Activated T-helper 1 cell treated with anti-CD3 and anti-CD28 coated beads, Interleukin-12 subunit alpha, Interleukin-12 subunit beta, Interleukin-2, Interleukin-4 antibody, amounts not matched to agents 30 ng/mL and 10 ng/mL and 1 ng/mL, durations not matched to agents 14 hours and 24 hours and 36 hours (primary cell): ENCODE measurements around the gene PRR3. TPM values are rescaled to one million over a fixed set of nuclear protein-coding genes. Genes with fewer than 3 reads are reported as not detected.
"Not testable (repeated sequence)": the region's sequence is repeated elsewhere in the genome, so short reads cannot be mapped to it uniquely, and the experiment has no call there.

Experiments
- DNase-seq: peaks from one replicate; pipeline ENCODE4 v3.0.0; 2021; ENCODE audit warnings: low spot score
- H3K27ac Mint-ChIP-seq: one replicate; pipeline ENCODE4 v1.8.0; 2021; ENCODE audit warnings: mild to moderate bottlenecking, mixed read lengths
- H3K27me3 Mint-ChIP-seq: one replicate; pipeline ENCODE4 v1.8.0; 2022; ENCODE audit warnings: mild to moderate bottlenecking, moderate library complexity, mixed read lengths; ENCODE audit not compliant: insufficient read depth
- H3K36me3 Mint-ChIP-seq: one replicate; pipeline ENCODE4 v1.8.0; 2021; ENCODE audit warnings: low read depth, mixed read lengths
- H3K4me1 Mint-ChIP-seq: one replicate; pipeline ENCODE4 v1.8.0; 2021; ENCODE audit warnings: low read depth, mixed read lengths
- H3K4me3 Mint-ChIP-seq: one replicate; pipeline ENCODE4 v1.8.0; 2021; ENCODE audit warnings: mild to moderate bottlenecking, moderate library complexity, mixed read lengths
- H3K9me3 Mint-ChIP-seq: one replicate; pipeline ENCODE4 v1.8.0; 2021; ENCODE audit warnings: mixed read lengths
- intact Hi-C: fragments of 100-400 bp; cut with micrococcal nuclease; formaldehyde crosslinking; loops from one replicate; pipeline ENCODE4 v1.15.1; 2024
- total RNA-seq: library from RNA; stranded (reverse); gene quantifications from 2 replicates; pipeline ENCODE4 v1.2.3, GENCODE V29; 2022

PRR3 gene, protein sequence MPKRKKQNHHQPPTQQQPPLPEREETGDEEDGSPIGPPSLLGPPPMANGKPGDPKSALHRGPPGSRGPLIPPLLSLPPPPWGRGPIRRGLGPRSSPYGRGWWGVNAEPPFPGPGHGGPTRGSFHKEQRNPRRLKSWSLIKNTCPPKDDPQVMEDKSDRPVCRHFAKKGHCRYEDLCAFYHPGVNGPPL
- 41.6 and 42.1 TPM in 2 replicates for total RNA-seq

DNA sequence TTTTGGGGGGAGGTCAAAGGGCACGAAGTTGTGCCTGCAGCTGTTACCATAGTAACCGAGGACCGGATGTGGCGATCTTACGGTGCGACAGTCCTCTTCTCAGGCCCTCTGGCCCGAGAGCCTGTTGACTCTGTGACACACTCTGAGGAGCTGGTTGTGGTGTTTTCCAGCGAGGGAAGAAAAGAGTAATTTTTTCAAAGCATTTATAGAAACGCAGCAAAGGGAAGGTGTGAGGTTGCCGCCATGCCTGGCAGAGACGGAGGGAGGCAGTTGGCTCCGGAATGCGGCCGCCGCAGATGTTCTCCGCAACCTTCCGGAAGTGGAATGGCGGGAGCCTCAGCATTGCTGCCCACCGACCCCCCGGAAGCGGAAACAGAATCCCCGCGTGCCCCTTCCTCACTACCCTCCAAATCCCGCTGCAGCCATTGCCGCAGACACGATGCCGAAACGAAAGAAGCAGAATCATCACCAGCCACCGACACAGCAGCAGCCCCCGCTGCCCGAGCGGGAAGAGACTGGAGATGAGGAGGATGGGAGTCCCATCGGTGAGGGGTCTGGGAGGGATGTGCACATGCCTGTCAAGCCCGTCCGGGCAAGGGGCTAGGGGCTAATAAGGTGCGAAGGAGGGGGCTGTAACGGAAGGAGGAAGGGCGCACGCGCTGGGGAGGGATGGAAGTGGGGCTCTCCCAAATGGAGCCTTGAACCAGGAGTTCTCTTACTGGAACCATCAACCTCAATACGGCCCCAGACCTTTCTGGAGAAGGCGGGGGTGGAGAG, at the start of gene PRR3:
Gene PRR3, plus strand, starts transcription at position 390 of the 777 bp plus-strand sequence. Its CDS starts 50 bp downstream, at position 440.
- Mint-ChIP-seq H3K27ac (peak within 1 kb of the TSS; percentile 99), H3K4me3 (peak within 1 kb of the TSS; percentile 96), H3K4me1 (peaks cover 36% of the 10 kb centered on the region), H3K27me3 (no peaks in the 10 kb centered on the region), H3K36me3 (peaks cover 39% of the 10 kb centered on the region), H3K9me3 (no peaks in the 10 kb centered on the region)
- peak; percentile 84 for DNase-seq
- intact Hi-C loops, result loop anchor here (1.0 to 5.0 kb wide), 12 partner anchors 14 to 601 kb away; partner anchors contain the start of genes ABCF1, ATAT1, HLA-E and MDC1

DNA sequence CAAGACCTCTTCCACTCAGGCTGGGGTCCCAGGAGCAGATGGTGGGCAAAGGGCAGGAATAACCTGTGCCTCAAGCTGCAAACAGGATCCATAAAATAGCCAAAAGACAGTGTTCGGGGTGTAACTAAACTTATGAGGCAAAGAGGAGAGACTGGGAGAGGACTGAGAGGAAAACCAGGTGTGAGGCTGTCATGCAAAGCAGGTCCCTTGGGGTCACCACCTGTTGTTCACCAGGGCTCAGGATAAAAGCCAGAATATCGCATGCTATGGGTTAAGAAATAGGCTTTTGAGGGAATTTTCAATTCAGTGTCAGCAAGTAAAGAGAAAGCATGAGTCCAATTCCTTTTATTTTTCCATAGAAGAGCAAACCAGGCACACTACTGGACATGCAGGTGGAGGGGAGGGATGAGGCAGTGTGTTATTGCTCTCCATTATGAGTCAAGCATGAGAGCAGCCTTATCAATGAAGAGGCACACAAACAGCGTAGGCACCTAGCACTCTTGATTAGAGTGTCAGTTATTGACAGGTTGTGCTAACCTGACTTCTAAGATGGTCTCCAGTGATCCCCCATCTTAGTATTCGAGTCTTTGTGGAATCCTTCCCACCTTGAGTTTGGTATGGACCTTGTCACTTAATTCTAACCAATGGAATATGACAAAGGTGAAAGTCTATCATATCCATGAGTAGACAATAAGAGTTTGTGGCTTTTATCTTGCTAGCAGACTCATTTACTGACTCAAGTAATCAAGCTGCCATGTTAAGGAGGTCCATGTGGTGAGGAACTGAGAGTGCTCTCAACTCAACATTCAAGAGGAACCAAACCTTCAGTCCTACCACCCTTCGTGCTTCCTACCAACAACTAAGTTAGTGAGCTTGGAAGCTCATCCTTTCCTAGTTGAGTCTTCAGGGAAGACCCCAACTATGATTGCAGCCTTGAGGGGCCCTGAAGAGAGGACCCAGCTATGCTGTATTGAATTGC, 49.0 kb upstream of the PRR3 start:
- Mint-ChIP-seq H3K9me3 (peaks cover 4% of the 10 kb centered on the region), H3K4me1 (peaks cover 47% of the 10 kb centered on the region)
- intact Hi-C loops, result loop anchor here (1.0 kb wide), 1 partner anchor 8 kb away; no protein-coding TSS in a partner anchor

DNA sequence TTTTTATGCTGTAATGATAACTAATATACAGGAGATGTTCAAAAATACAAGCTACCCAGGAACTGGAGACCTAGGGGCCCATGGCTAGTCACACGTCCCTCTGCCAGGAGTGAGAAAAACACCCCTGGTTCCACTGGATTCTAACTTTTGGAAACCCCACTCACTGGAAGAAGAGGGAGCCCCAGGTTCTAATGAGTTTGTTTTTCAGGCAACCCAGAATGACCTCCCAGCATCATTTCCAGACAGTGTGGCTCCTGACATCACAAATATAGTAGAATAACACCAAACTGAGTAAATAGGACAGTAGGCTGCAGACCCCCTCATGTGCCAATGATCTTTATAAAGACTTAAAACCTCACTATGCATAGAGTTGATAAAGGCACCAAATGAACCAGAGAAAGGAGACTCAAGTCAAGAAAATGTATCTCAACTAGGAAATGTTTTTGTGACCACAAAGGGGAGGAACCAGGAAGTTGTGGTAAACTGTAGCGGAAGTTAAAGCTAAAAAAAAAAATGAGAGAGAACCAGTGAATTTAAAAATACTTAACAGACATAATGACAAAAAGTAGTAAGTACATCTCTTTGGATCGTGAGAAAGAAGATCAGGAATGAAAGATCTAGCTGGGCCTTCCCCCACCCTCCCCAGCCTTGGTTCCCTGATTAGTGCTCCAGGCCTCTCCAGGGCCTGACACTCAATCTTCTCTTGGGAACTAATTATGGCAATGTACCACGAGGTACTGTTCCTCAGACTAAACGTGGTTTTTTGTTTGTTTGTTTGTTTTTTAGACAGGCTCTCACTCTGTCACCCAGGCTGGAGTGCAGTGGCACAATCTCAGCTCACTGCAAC, 48.0 kb upstream of the PRR3 start:
- H3K4me3 Mint-ChIP-seq, result peak overlapping the region; percentile 19
- peaks cover 47% of the 10 kb centered on the region for H3K4me1 Mint-ChIP-seq
- peak overlapping the region; percentile 93 for H3K27ac Mint-ChIP-seq
- DNase-seq, result peak; percentile 53
- H3K36me3 Mint-ChIP-seq, result peaks cover 3% of the 10 kb centered on the region
- H3K9me3 Mint-ChIP-seq, result peaks cover 4% of the 10 kb centered on the region
- intact Hi-C loops, result loop anchor here (1.0 kb wide), 3 partner anchors 7 to 20 kb away; no protein-coding TSS in a partner anchor
- no peaks in the 10 kb centered on the region for H3K27me3 Mint-ChIP-seq

More for the DNA sequence above, 49.0 kb upstream of the PRR3 start:
- DNase-seq, result no peak
- Mint-ChIP-seq H3K27ac (peak overlapping the region; percentile 93), H3K27me3 (no peaks in the 10 kb centered on the region), H3K4me3 (peak overlapping the region; percentile 19), H3K36me3 (peaks cover 3% of the 10 kb centered on the region)

DNA sequence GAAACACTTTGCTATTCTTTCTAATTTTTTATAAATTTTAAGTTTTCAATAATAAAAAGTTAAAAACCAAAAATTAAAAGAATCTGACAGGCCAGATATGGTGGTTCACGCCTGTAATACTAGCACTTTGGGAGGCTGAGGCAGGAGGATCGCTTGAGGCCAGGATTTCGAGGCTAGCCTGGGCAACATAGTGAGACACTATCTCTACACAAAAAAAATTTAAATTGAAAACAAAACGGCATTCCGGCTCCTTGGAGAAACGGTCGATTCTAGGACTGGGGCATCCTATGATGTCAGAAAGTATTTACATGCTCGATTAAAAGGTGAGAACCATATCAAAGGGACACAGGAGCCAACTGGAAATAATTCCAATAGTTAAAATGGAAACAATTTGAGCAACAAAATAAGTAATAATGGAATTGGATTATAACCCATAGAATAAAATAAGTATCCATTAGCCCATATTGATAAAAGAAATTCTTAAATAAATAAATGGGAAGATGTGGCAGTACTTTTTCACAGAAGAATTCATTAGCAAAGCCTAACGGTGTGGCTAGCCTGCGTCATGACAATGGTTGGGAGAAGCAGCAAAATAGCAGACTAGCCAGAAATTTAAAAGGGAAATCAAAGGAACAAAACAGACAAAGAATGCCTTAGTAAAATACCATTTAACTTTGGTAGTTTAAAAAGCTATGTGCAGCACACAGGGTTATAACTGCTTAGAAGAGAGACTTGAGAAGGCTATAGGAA, 46.5 kb upstream of the PRR3 start:
- no peaks in the 10 kb centered on the region for H3K27me3 Mint-ChIP-seq
- H3K27ac Mint-ChIP-seq, result no peak overlapping the region
- no peak for DNase-seq
- H3K36me3 Mint-ChIP-seq, result peaks cover 5% of the 10 kb centered on the region
- intact Hi-C loops, result no loop called here
- no peak overlapping the region for H3K4me3 Mint-ChIP-seq
- H3K9me3 Mint-ChIP-seq, result peaks cover 4% of the 10 kb centered on the region
- peaks cover 58% of the 10 kb centered on the region for H3K4me1 Mint-ChIP-seq

DNA sequence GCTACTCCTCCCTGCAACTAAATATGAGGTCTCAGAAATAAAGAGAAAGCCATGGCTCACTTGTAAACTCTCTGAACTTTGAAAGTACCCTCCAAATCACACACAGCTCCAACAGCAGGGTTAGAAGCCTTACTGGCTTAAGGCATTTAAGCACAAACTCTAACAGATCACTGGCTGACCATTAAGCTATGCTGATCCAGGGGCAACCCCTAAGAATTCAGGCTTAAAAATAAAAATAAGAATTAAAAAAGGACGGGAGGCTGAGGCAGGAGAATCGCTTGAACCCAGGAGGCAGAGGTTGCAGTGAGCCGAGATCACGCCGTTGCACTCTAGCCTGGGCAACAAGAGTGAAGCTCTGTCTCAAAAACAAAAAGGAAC, 45.9 kb upstream of the PRR3 start:
- Mint-ChIP-seq H3K9me3 (peaks cover 4% of the 10 kb centered on the region), H3K4me1 (peaks cover 63% of the 10 kb centered on the region)
- no peak for DNase-seq

DNA sequence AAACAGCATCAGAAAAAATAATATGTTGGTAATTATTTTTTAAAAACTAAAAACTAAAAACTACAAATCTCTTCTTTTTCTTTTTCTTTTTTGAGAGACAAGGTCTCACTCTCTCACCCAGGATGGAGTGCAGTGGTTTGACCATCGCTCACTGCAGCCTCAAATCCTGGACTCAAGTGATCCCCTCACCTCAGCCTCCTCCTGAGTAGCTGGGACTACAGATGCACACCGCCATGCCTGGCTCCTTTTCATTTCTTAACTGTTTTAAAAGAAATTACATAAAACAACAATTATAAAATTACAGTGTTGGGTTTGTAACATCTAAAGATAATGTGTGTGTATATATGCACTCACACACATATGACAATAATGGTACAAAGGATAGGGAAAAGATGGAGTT, 43.6 kb upstream of the PRR3 start:
- intact Hi-C loops, result no loop called here
- H3K27ac Mint-ChIP-seq, result no peak overlapping the region
- no peak overlapping the region for H3K4me3 Mint-ChIP-seq
- DNase-seq, result no peak
- no peaks in the 10 kb centered on the region for H3K27me3 Mint-ChIP-seq
- peaks cover 7% of the 10 kb centered on the region for H3K36me3 Mint-ChIP-seq
- peaks cover 7% of the 10 kb centered on the region for H3K9me3 Mint-ChIP-seq
- peaks cover 62% of the 10 kb centered on the region for H3K4me1 Mint-ChIP-seq

More for the DNA sequence above, 45.9 kb upstream of the PRR3 start:
- intact Hi-C loops, result no loop called here
- Mint-ChIP-seq H3K4me3 (no peak overlapping the region), H3K36me3 (peaks cover 5% of the 10 kb centered on the region), H3K27me3 (no peaks in the 10 kb centered on the region), H3K27ac (no peak overlapping the region)

DNA sequence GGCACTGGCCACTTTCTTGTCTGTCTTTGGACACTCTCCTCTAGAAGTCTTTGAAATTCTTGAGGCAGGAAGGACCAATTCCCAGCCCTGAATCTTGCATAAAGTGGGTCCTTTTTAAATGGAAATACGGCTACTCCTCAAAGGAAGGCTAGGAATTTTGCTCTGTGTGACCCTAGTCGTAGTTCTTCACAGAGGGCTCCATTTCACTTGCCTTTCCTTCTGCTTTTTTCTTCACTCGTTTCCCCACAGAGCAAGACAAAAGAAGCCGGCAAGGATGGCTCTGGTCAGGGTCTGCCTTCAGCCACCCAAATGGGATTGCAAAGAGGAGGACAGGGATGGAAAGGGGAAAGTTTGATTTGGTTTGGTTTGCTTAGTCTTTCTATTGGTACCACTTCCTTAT, 42.0 kb upstream of the PRR3 start:
- Mint-ChIP-seq H3K27me3 (no peaks in the 10 kb centered on the region), H3K9me3 (peaks cover 10% of the 10 kb centered on the region), H3K27ac (peak overlapping the region; percentile 96), H3K36me3 (peaks cover 11% of the 10 kb centered on the region), H3K4me3 (peak overlapping the region; percentile 81), H3K4me1 (peaks cover 59% of the 10 kb centered on the region)
- DNase-seq, result no peak
- intact Hi-C loops, result no loop called here

DNA sequence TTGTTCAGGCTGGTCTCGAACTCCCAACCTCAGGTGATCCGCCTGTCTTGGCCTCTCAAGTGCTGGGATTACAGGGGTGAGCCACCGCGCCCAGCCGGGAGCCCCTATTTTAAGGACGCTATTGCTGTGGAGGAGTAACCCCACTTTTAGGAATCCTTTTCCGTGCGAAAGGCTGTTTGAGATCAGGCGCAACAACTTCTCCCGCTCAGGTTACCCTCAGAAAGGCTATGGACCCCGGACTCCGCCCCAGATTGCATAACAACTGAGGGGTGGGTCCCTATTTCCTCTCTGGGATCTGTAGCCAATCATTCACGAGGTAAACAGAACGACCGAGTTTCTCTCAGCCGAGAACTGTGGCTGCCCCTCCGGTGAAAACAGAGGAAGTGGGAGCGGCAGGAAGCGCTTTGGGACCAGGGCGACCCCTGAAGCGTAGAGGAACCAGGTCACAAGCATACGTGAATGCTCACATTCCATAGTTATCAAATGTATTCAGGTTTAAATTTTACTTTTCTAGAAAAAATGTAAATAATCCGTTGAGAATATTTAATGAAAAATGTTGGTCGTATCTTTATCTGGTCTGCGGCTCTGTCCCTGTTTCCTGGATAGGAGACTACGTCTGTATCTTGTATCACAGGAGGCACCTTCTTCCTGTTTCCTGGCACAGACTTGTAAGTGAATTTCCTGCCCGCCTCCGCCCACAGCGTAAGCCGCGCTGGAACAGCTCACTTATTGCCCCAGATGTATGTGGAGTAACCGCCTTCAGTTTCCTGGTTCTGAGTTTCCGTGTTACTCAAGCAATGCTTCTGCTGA, 40.9 kb upstream of the PRR3 start:
- Mint-ChIP-seq H3K27me3 (no peaks in the 10 kb centered on the region), H3K9me3 (peaks cover 10% of the 10 kb centered on the region), H3K27ac (peak overlapping the region; percentile 97), H3K4me3 (peak overlapping the region; percentile 83), H3K4me1 (peaks cover 49% of the 10 kb centered on the region), H3K36me3 (peaks cover 13% of the 10 kb centered on the region)
- intact Hi-C loops, result loop anchor here (1.0 to 2.0 kb wide), 6 partner anchors 8 to 40 kb away; partner anchors contain the start of genes GNL1 and HLA-E
- DNase-seq, result peak; percentile 88

DNA sequence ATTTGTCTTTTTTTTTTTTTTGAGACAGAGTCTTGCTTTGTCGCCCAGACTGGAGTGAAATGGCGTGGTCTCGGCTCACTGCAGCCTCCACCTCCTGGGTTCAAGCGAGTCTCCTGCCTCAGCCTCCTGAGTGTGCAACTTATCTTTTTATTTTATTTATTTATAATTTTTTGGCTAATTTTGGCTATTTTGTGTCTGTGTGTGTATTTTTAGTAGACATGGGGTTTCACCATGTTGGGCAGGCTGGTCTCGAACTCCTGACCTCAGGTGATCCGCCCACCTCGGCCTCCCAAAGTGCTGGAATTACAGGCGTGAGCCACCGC, 40.4 kb upstream of the PRR3 start:
- Mint-ChIP-seq H3K9me3 (peaks cover 14% of the 10 kb centered on the region), H3K4me3 (peak overlapping the region; percentile 83), H3K27ac (peak overlapping the region; percentile 97), H3K36me3 (peaks cover 16% of the 10 kb centered on the region), H3K4me1 (peaks cover 47% of the 10 kb centered on the region)
- not testable (repeated sequence) for DNase-seq, H3K27me3 Mint-ChIP-seq
- intact Hi-C loops, result loop anchor here (1.0 to 2.0 kb wide), 6 partner anchors 8 to 40 kb away; partner anchors contain the start of genes GNL1 and HLA-E

DNA sequence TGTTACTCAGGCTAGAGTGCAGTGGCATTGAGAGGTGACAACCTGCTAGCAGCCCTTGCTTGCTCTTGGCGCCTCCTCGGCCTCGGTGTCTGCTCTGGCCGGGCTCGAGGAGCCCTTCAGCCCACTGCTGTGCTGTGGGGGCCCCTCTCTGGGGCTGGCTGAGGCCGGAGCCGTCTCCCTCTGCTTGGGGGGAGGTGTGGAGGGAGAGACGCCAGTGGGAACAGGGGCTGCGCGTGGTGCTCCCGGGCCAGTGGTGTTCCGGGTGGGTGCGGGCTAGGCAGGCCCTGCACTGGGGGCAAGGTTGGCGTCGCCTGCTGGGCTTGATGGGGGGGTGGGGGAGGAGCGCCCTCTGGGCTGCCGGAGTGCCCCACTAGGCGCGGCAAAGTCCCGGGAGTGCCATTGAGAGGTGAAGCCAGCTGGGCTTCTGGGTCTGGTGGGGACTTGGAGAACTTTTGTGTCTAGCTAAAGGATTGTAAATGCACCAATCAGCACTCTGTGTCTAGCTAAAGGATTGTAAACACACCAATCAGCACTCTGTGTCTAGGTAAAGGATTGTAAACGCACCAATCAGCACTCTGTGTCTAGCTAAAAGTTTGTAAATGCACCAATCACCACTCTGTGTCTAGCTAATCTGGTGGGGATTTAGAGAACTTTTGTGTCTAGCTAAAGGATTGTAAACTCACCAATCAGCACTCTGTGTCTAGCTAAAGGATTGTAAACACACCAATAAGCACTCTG, 39.2 kb upstream of the PRR3 start:
- H3K27me3 Mint-ChIP-seq, DNase-seq, H3K4me3 Mint-ChIP-seq: not testable (repeated sequence)
- H3K36me3 Mint-ChIP-seq, result peaks cover 23% of the 10 kb centered on the region
- peak overlapping the region; percentile 55 for H3K27ac Mint-ChIP-seq
- peaks cover 23% of the 10 kb centered on the region for H3K9me3 Mint-ChIP-seq
- intact Hi-C loops, result loop anchor here (2.0 kb wide), 1 partner anchor 21 kb away; no protein-coding TSS in a partner anchor
- H3K4me1 Mint-ChIP-seq, result peaks cover 51% of the 10 kb centered on the region
